ENCODE data around the gene SUPT16H.

GRCh38 chr14:21352587-21352986 lies 31.2 kb downstream of the SUPT16H start:
- TF ChIP-seq, protein P1, sequence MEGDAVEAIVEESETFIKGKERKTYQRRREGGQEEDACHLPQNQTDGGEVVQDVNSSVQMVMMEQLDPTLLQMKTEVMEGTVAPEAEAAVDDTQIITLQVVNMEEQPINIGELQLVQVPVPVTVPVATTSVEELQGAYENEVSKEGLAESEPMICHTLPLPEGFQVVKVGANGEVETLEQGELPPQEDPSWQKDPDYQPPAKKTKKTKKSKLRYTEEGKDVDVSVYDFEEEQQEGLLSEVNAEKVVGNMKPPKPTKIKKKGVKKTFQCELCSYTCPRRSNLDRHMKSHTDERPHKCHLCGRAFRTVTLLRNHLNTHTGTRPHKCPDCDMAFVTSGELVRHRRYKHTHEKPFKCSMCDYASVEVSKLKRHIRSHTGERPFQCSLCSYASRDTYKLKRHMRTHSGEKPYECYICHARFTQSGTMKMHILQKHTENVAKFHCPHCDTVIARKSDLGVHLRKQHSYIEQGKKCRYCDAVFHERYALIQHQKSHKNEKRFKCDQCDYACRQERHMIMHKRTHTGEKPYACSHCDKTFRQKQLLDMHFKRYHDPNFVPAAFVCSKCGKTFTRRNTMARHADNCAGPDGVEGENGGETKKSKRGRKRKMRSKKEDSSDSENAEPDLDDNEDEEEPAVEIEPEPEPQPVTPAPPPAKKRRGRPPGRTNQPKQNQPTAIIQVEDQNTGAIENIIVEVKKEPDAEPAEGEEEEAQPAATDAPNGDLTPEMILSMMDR (conservative IDR thresholded peaks at IDR 0.05; ENCODE audit: low read depth, low read length), result no peak
- TF ChIP-seq EZH2 (IDR thresholded peaks at IDR 0.05; ENCODE audit: borderline replicate concordance, low read depth, low read length, poor library complexity, severe bottlenecking), result no peak

All from A673 (cell line).